ENCODE results near the gene LCT. TPM values are rescaled to one million over a fixed set of nuclear protein-coding genes. Genes with fewer than 3 reads are reported as not detected.
"Not testable (repeated sequence)": the region's sequence is repeated elsewhere in the genome, so short reads cannot be mapped to it uniquely, and the experiment has no call there.

The LCT gene
- total RNA-seq, 3 donors from 2014 or later, result 0.05 to 0.21 (median 0.10) TPM

DNA sequence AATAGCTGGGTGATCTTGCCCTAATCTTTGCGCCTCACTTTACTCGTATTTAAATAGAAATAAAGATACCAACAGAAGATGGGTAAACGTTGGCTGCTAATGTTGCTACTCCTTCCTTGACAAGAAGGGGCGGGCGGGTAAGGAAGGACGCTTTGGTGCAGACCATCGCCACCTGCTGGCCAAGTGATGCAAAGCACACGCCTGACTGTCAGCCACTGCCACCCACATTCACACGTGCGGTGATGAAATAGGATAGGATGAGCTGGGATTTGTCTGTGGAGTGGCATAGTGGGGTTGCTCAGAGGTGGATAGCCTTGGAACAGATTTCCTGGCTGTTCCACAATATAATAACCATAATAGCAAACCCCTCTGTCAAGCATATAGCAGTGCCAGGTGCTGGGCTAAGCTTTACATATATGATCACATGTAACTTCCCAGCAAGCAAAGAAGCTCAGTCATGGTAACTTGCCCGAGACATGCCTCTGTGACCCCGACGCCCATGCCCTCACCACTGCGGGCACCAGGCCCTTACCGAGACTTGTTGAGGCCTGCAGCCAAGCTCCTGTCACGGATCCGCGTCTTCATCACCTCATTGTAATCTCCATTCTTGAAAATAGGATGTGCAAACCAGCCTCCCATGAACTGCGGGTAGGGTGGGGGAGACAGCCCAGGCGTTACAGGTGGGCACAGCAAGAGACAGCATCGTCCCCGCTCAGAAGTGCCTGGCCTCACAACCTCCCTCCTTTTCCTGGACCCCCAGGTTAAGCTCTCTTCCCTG, 39.3 kb downstream of the LCT start:
- DNase-seq, result peak; percentile 76
- Mint-ChIP-seq H3K9me3 (peaks cover 10% of the 10 kb centered on the region), H3K27me3 (ENCODE audit: low read depth) (no peaks in the 10 kb centered on the region), H3K4me1 (ENCODE audit: low read depth) (peaks cover 2% of the 10 kb centered on the region), H3K36me3 (ENCODE audit: insufficient read depth) (peaks cover 4% of the 10 kb centered on the region), H3K4me3 (no peak overlapping the region)
- ATAC-seq, result peak; percentile 85 to 87

GRCh38 chr2:135796606-135797005, 40.4 kb downstream of the LCT start:
- Mint-ChIP-seq H3K27me3 (ENCODE audit: low read depth) (no peaks in the 10 kb centered on the region), H3K9me3 (peaks cover 6% of the 10 kb centered on the region), H3K4me3 (no peak overlapping the region), H3K36me3 (ENCODE audit: insufficient read depth) (peaks cover 4% of the 10 kb centered on the region), H3K4me1 (ENCODE audit: low read depth) (peaks cover 4% of the 10 kb centered on the region)
- DNase-seq (no peak), ATAC-seq (no peak)

- H3K27me3 Mint-ChIP-seq (ENCODE audit: low read depth); ATAC-seq; H3K9me3 Mint-ChIP-seq; H3K36me3 Mint-ChIP-seq (ENCODE audit: insufficient read depth); H3K4me3 Mint-ChIP-seq; H3K4me1 Mint-ChIP-seq (ENCODE audit: low read depth); DNase-seq: not testable (repeated sequence)
Observed at GRCh38 chr2:135795641-135796040, 41.3 kb downstream of the LCT start.

- Mint-ChIP-seq H3K27me3 (ENCODE audit: low read depth) (no peaks in the 10 kb centered on the region), H3K9me3 (no peaks in the 10 kb centered on the region), H3K4me3 (no peak overlapping the region), H3K4me1 (ENCODE audit: low read depth) (peaks cover 4% of the 10 kb centered on the region), H3K36me3 (ENCODE audit: insufficient read depth) (no peaks in the 10 kb centered on the region)
- ATAC-seq (peak; percentile 32 to 47), DNase-seq (no peak)
Observed at GRCh38 chr2:135792401-135793150, 44.4 kb downstream of the LCT start.

DNA sequence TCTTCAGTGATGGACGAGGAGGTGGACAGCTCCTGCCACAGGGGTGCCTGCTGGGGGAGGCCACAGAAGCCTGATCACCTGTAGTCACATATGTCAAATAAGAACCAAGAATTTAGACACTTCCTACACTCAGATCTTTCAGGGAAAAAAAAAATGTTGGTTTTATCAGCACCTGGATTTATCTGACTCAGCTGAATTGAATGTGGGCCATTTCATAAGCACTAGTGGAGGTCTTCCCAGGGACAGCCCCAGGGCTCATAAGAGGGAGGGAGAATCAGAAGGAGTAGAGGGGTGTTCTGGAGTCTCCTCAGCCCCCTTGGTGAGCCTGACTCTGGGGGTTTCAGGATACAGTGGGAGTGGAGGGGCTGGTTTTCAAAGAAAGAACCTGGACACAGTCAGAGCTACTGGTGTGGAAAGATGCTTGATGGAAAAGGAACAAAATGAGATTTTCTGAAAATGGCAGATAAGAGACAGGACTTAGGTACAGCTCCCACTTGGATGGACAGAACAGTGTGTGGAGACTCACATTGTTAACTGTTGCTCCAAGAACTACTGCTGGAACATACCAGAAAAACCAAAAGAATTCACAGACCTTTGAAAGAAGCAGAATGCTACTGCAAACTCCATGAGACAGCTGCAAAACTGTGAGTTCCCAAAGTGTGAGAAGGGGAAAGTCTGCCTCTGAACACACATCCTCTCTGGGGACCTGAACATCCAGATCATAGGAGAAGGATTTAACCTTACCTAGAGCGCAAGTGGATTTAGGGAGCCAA, 45.4 kb downstream of the LCT start:
- Mint-ChIP-seq H3K4me3 (no peak overlapping the region), H3K9me3 (no peaks in the 10 kb centered on the region), H3K36me3 (ENCODE audit: insufficient read depth) (peaks cover 4% of the 10 kb centered on the region), H3K27me3 (ENCODE audit: low read depth) (no peaks in the 10 kb centered on the region), H3K4me1 (ENCODE audit: low read depth) (peaks cover 1% of the 10 kb centered on the region)
- DNase-seq, result no peak
- ATAC-seq, result no peak

GRCh38 chr2:135790423-135790822, 46.6 kb downstream of the LCT start:
- ATAC-seq (no peak), DNase-seq (no peak)
- peaks cover 1% of the 10 kb centered on the region for H3K4me1 Mint-ChIP-seq (ENCODE audit: low read depth)
- no peak overlapping the region for H3K4me3 Mint-ChIP-seq
- no peaks in the 10 kb centered on the region for H3K27me3 Mint-ChIP-seq (ENCODE audit: low read depth)
- no peaks in the 10 kb centered on the region for H3K9me3 Mint-ChIP-seq
- H3K36me3 Mint-ChIP-seq (ENCODE audit: insufficient read depth), result peaks cover 10% of the 10 kb centered on the region

GRCh38 chr2:135786823-135787222, 50.2 kb downstream of the LCT start:
- H3K27me3 Mint-ChIP-seq (ENCODE audit: low read depth), result no peaks in the 10 kb centered on the region
- H3K4me3 Mint-ChIP-seq, result no peak overlapping the region
- no peaks in the 10 kb centered on the region for H3K4me1 Mint-ChIP-seq (ENCODE audit: low read depth)
- peaks cover 36% of the 10 kb centered on the region for H3K36me3 Mint-ChIP-seq (ENCODE audit: insufficient read depth)
- DNase-seq (no peak), ATAC-seq (no peak)
- H3K9me3 Mint-ChIP-seq, result no peaks in the 10 kb centered on the region

- ATAC-seq (no peak), DNase-seq (no peak)
- no peaks in the 10 kb centered on the region for H3K27me3 Mint-ChIP-seq (ENCODE audit: low read depth)
- H3K4me1 Mint-ChIP-seq (ENCODE audit: low read depth), result no peaks in the 10 kb centered on the region
- H3K9me3 Mint-ChIP-seq, result no peaks in the 10 kb centered on the region
- peaks cover 52% of the 10 kb centered on the region for H3K36me3 Mint-ChIP-seq (ENCODE audit: insufficient read depth)
- no peak overlapping the region for H3K4me3 Mint-ChIP-seq
Observed at GRCh38 chr2:135785032-135785431, 52.0 kb downstream of the LCT start.

GRCh38 chr2:135783439-135783838, 53.5 kb downstream of the LCT start:
- ATAC-seq (no peak), DNase-seq (no peak)
- Mint-ChIP-seq H3K4me3 (no peak overlapping the region), H3K27me3 (ENCODE audit: low read depth) (no peaks in the 10 kb centered on the region), H3K4me1 (ENCODE audit: low read depth) (no peaks in the 10 kb centered on the region), H3K9me3 (no peaks in the 10 kb centered on the region), H3K36me3 (ENCODE audit: insufficient read depth) (peaks cover 59% of the 10 kb centered on the region)

- Mint-ChIP-seq H3K9me3 (no peaks in the 10 kb centered on the region), H3K27me3 (ENCODE audit: low read depth) (no peaks in the 10 kb centered on the region), H3K4me3 (no peak overlapping the region), H3K4me1 (ENCODE audit: low read depth) (no peaks in the 10 kb centered on the region), H3K36me3 (ENCODE audit: insufficient read depth) (peaks cover 62% of the 10 kb centered on the region)
- ATAC-seq (no peak), DNase-seq (no peak)
Observed at GRCh38 chr2:135782231-135782630, 54.8 kb downstream of the LCT start.

- ATAC-seq (no peak), DNase-seq (no peak)
- Mint-ChIP-seq H3K36me3 (ENCODE audit: insufficient read depth) (peaks cover 51% of the 10 kb centered on the region), H3K4me1 (ENCODE audit: low read depth) (peaks cover 2% of the 10 kb centered on the region), H3K9me3 (no peaks in the 10 kb centered on the region), H3K4me3 (no peak overlapping the region), H3K27me3 (ENCODE audit: low read depth) (no peaks in the 10 kb centered on the region)
Observed at GRCh38 chr2:135776367-135776766, 60.6 kb downstream of the LCT start.

- H3K4me3 Mint-ChIP-seq, result no peak overlapping the region
Observed at GRCh38 chr2:135775420-135775819, 61.6 kb downstream of the LCT start.

DNA sequence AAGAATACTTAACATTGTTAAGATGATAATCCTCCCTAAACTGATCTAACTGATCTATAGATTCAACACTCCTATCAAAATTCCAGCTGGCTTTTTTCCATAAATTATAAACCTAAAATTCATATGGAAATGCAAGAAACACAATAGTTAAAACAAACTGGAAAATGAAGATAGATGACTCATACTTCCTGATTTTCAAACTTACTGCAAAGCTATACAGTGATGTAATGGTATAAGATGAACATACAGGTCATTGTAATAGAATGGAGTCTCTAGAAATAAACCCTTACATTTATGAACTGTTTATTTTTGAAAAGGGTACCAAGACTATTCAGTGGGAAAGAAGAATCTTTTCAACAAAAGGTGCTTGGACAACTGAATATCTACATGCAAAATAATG, 63.1 kb downstream of the LCT start:
- Mint-ChIP-seq H3K4me3 (no peak overlapping the region), H3K36me3 (ENCODE audit: insufficient read depth) (peaks cover 42% of the 10 kb centered on the region), H3K9me3 (no peaks in the 10 kb centered on the region), H3K4me1 (ENCODE audit: low read depth) (peaks cover 2% of the 10 kb centered on the region), H3K27me3 (ENCODE audit: low read depth) (no peaks in the 10 kb centered on the region)
- ATAC-seq, result no peak
- DNase-seq, result no peak

More at GRCh38 chr2:135775420-135775819, 61.6 kb downstream of the LCT start:
- H3K27me3 Mint-ChIP-seq (ENCODE audit: low read depth), result no peaks in the 10 kb centered on the region
- no peaks in the 10 kb centered on the region for H3K9me3 Mint-ChIP-seq
- peaks cover 42% of the 10 kb centered on the region for H3K36me3 Mint-ChIP-seq (ENCODE audit: insufficient read depth)
- ATAC-seq (no peak), DNase-seq (no peak)
- peaks cover 2% of the 10 kb centered on the region for H3K4me1 Mint-ChIP-seq (ENCODE audit: low read depth)

DNA sequence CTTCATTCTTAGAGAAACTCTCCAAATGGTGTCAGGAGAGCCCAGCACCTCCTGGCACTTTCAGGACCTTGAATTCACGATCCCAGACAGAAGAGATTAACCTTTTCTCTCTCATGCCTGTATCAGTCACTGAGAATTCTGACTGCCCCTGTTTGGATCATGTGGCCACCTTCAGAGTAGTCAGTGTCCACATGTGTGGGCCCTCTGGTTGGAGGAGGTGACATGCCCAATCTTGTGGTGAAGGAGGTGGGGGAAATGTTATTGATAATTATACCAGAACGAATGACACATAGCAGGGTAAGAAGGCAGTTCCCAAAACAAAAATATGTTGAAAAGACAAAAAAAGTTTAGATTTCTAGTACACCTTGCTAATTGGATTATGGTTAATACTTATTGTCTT, 63.7 kb downstream of the LCT start:
- H3K36me3 Mint-ChIP-seq (ENCODE audit: insufficient read depth), result peaks cover 41% of the 10 kb centered on the region
- DNase-seq, result no peak
- H3K4me1 Mint-ChIP-seq (ENCODE audit: low read depth), result peaks cover 2% of the 10 kb centered on the region
- no peaks in the 10 kb centered on the region for H3K9me3 Mint-ChIP-seq
- H3K27me3 Mint-ChIP-seq (ENCODE audit: low read depth), result no peaks in the 10 kb centered on the region
- no peak for ATAC-seq
- H3K4me3 Mint-ChIP-seq, result no peak overlapping the region
